PC-9 (cell line): ENCODE data around the gene YPEL2.

Experiments
- EZH2 ChIP-seq: fragments of 200-600 bp; sonication (generic); IDR thresholded peaks from 2 replicates; pipeline ENCODE4 v1.8.0; 2017; ENCODE audit warnings: antibody characterized with exemption, low read depth
- TF ChIP-seq, protein P1 (sequence below): fragments of 200-600 bp; sonication (generic); conservative IDR thresholded peaks from 2 replicates; pipeline ENCODE4 v1.6.1; 2017; ENCODE audit warnings: mixed run types, antibody characterized with exemption, mild to moderate bottlenecking, moderate library complexity

GRCh38 chr17:59304811-59305210 lies 26.6 kb upstream of the YPEL2 start:
- TF ChIP-seq, protein P1, sequence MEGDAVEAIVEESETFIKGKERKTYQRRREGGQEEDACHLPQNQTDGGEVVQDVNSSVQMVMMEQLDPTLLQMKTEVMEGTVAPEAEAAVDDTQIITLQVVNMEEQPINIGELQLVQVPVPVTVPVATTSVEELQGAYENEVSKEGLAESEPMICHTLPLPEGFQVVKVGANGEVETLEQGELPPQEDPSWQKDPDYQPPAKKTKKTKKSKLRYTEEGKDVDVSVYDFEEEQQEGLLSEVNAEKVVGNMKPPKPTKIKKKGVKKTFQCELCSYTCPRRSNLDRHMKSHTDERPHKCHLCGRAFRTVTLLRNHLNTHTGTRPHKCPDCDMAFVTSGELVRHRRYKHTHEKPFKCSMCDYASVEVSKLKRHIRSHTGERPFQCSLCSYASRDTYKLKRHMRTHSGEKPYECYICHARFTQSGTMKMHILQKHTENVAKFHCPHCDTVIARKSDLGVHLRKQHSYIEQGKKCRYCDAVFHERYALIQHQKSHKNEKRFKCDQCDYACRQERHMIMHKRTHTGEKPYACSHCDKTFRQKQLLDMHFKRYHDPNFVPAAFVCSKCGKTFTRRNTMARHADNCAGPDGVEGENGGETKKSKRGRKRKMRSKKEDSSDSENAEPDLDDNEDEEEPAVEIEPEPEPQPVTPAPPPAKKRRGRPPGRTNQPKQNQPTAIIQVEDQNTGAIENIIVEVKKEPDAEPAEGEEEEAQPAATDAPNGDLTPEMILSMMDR = no peak
- no peak for TF ChIP-seq EZH2
